Measurements from ENCODE around the gene MTARC2. TPM values are rescaled to one million over a fixed set of nuclear protein-coding genes. Genes with fewer than 3 reads are reported as not detected.
"Not testable (repeated sequence)": the region's sequence is repeated elsewhere in the genome, so short reads cannot be mapped to it uniquely, and the experiment has no call there.

Gene MTARC2
- total and polyA plus RNA-seq, 2 donors, result 1.6 to 9.5 TPM

GRCh38 chr1:220726634-220727033 is 21.5 kb upstream of the MTARC2 start:
- Histone ChIP-seq H3K9me3 (ENCODE audit: control insufficient read depth in 2 of 2, insufficient read depth in 1 of 2, low read length in 1 of 2) (no peaks in the 10 kb centered on the region), H3K36me3 (ENCODE audit: control insufficient read depth in 2 of 2, insufficient read depth in 2 of 2, low read length in 1 of 2) (no peaks in the 10 kb centered on the region), H3K27me3 (ENCODE audit: control insufficient read depth in 2 of 2, insufficient read depth in 1 of 2, low read length in 1 of 2) (no peaks in the 10 kb centered on the region), H3K4me1 (ENCODE audit: control insufficient read depth in 2 of 2, insufficient read depth in 2 of 2, low read length in 2 of 2) (no peaks in the 10 kb centered on the region), H3K4me3 (ENCODE audit: low read length in 2 of 2) (no peak overlapping the region), H3K27ac (ENCODE audit: low read depth in 1 of 2, low read length in 1 of 2) (no peak overlapping the region)
- DNase-seq (ENCODE audit: low read depth in 6 of 9, low spot score in 9 of 9), result no peak
- WGBS, result 94% methylated on average over 3 of the region's 3 CpGs

DNA sequence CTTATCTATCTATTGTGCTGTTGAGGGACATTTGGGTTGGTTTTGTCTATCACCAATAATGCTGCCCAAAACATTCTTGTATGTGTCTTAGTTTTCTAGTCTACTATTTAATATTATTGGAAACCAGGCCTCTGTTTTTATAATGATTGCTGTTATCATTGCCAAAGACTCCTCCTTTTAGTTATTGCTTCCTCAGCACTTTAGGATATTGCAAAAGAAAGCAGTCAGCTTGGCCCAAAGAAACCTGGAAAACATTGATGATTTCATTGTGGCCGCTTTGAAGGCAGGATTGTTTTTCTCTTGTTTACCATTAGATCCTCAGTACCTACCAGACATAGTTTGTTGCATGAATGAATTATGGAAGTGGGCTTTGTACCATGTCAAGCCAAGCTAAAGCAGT is 20.6 kb upstream of the MTARC2 start:
- Histone ChIP-seq H3K9me3 (ENCODE audit: control insufficient read depth in 2 of 2, insufficient read depth in 1 of 2, low read length in 1 of 2) (no peaks in the 10 kb centered on the region), H3K27me3 (ENCODE audit: control insufficient read depth in 2 of 2, insufficient read depth in 1 of 2, low read length in 1 of 2) (no peaks in the 10 kb centered on the region), H3K4me3 (ENCODE audit: low read length in 2 of 2) (no peak overlapping the region), H3K36me3 (ENCODE audit: control insufficient read depth in 2 of 2, insufficient read depth in 2 of 2, low read length in 1 of 2) (no peaks in the 10 kb centered on the region), H3K4me1 (ENCODE audit: control insufficient read depth in 2 of 2, insufficient read depth in 2 of 2, low read length in 2 of 2) (peaks cover 0 to under 1% of the 10 kb centered on the region in 2 donors), H3K27ac (ENCODE audit: low read depth in 1 of 2, low read length in 1 of 2) (no peak overlapping the region)
- WGBS, result 96% methylated on average over 1 of the region's 1 CpG
- DNase-seq (ENCODE audit: low read depth in 6 of 9, low spot score in 9 of 9), result no peak

DNA sequence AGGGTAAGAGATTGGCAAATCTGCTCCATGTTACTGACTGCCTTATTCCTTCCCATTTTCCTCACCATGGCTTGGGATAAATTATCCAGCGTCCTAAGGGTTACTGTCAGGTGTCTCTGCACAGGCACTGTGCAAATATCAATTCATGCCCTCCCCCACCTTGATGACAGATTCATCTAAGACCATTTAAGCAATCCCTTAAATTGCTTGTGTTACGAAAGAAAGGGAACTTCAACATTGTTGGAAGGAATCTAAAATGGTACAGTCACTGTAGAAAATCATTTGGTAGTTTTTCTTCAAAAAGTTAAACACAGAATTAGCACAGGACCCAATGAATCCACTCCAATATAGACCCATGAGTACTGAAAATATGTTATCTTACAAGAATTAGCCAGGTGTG is 17.6 kb upstream of the MTARC2 start:
- WGBS, result 86% methylated on average over 2 of the region's 2 CpGs
- peaks cover 0 to 5% of the 10 kb centered on the region in 2 donors for H3K4me1 ChIP-seq (ENCODE audit: control insufficient read depth in 2 of 2, insufficient read depth in 2 of 2, low read length in 2 of 2)
- no peak for DNase-seq (ENCODE audit: low read depth in 6 of 9, low spot score in 9 of 9)
- no peak overlapping the region for H3K27ac ChIP-seq (ENCODE audit: low read depth in 1 of 2, low read length in 1 of 2)
- no peak overlapping the region for H3K4me3 ChIP-seq (ENCODE audit: low read length in 2 of 2)
- no peaks in the 10 kb centered on the region for H3K9me3 ChIP-seq (ENCODE audit: control insufficient read depth in 2 of 2, insufficient read depth in 1 of 2, low read length in 1 of 2)
- H3K27me3 ChIP-seq (ENCODE audit: control insufficient read depth in 2 of 2, insufficient read depth in 1 of 2, low read length in 1 of 2), result no peaks in the 10 kb centered on the region
- H3K36me3 ChIP-seq (ENCODE audit: control insufficient read depth in 2 of 2, insufficient read depth in 2 of 2, low read length in 1 of 2), result no peaks in the 10 kb centered on the region

GRCh38 chr1:220732137-220732536 is 16.0 kb upstream of the MTARC2 start:
- Histone ChIP-seq H3K27ac (ENCODE audit: low read depth in 1 of 2, low read length in 1 of 2) (no peak overlapping the region), H3K4me3 (ENCODE audit: low read length in 2 of 2) (no peak overlapping the region), H3K4me1 (ENCODE audit: control insufficient read depth in 2 of 2, insufficient read depth in 2 of 2, low read length in 2 of 2) (peaks cover 0 to 5% of the 10 kb centered on the region in 2 donors), H3K27me3 (ENCODE audit: control insufficient read depth in 2 of 2, insufficient read depth in 1 of 2, low read length in 1 of 2) (no peaks in the 10 kb centered on the region), H3K36me3 (ENCODE audit: control insufficient read depth in 2 of 2, insufficient read depth in 2 of 2, low read length in 1 of 2) (no peaks in the 10 kb centered on the region), H3K9me3 (ENCODE audit: control insufficient read depth in 2 of 2, insufficient read depth in 1 of 2, low read length in 1 of 2) (no peaks in the 10 kb centered on the region)
- 77% methylated on average over 3 of the region's 3 CpGs for WGBS
- DNase-seq (ENCODE audit: low read depth in 6 of 9, low spot score in 9 of 9), result no peak

GRCh38 chr1:220732621-220733020 is 15.5 kb upstream of the MTARC2 start:
- no peaks in the 10 kb centered on the region for H3K27me3 ChIP-seq (ENCODE audit: control insufficient read depth in 2 of 2, insufficient read depth in 1 of 2, low read length in 1 of 2)
- no peak overlapping the region for H3K4me3 ChIP-seq (ENCODE audit: low read length in 2 of 2)
- no peaks in the 10 kb centered on the region for H3K36me3 ChIP-seq (ENCODE audit: control insufficient read depth in 2 of 2, insufficient read depth in 2 of 2, low read length in 1 of 2)
- peaks cover 0 to 5% of the 10 kb centered on the region in 2 donors for H3K4me1 ChIP-seq (ENCODE audit: control insufficient read depth in 2 of 2, insufficient read depth in 2 of 2, low read length in 2 of 2)
- no peak for DNase-seq (ENCODE audit: low read depth in 6 of 9, low spot score in 9 of 9)
- WGBS, result 87% methylated on average over 7 of the region's 7 CpGs
- H3K9me3 ChIP-seq (ENCODE audit: control insufficient read depth in 2 of 2, insufficient read depth in 1 of 2, low read length in 1 of 2), result no peaks in the 10 kb centered on the region
- H3K27ac ChIP-seq (ENCODE audit: low read depth in 1 of 2, low read length in 1 of 2), result no peak overlapping the region

- peak; percentile 16 to 66 (median 19) for DNase-seq (ENCODE audit: low read depth in 6 of 9, low spot score in 9 of 9)
- H3K27me3 ChIP-seq (ENCODE audit: control insufficient read depth in 2 of 2, insufficient read depth in 1 of 2, low read length in 1 of 2), result no peaks in the 10 kb centered on the region
- H3K27ac ChIP-seq (ENCODE audit: low read depth in 1 of 2, low read length in 1 of 2), result no peak overlapping the region
- no peaks in the 10 kb centered on the region for H3K9me3 ChIP-seq (ENCODE audit: control insufficient read depth in 2 of 2, insufficient read depth in 1 of 2, low read length in 1 of 2)
- H3K4me3 ChIP-seq (ENCODE audit: low read length in 2 of 2), result no peak overlapping the region
- peaks cover 0 to 5% of the 10 kb centered on the region in 2 donors for H3K4me1 ChIP-seq (ENCODE audit: control insufficient read depth in 2 of 2, insufficient read depth in 2 of 2, low read length in 2 of 2)
- whole genome bisulfite sequencing, result 7% methylated on average over 15 of the region's 15 CpGs
- H3K36me3 ChIP-seq (ENCODE audit: control insufficient read depth in 2 of 2, insufficient read depth in 2 of 2, low read length in 1 of 2), result no peaks in the 10 kb centered on the region
Observed at GRCh38 chr1:220733086-220733601, 15.0 kb upstream of the MTARC2 start.

DNA sequence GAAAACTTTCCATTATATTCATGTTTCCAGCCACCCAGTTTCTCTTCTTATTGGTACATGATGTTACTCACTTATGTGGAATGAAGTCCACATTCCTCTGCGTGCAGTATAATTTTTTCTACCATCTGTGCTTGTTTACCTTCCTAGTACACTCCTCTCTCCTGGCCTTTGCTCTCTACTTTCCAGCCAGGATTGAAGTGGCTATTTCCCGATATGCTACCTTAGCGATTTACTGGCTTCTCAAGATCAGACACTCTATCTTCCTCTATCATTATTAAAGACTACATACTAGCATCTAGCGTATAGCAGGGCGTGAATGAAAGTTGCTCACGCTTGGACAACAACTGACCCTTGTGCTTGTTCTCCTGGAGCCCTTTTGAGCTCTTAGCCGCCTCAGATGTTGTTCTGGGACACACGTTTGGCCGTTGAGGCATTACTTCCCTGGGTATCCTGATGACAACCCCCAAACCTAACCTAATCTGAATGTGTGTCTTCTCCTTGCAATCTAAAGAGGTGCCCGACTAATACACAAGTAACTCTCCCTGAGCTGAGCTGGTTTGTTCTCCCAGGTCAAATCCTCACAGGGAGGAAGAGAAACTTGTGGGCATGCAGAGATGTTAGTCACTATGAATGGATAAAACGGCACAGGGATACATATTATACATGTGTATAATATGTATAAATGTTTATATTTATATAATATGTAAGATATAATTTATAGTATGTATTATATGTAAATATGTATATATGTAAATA is 13.4 kb upstream of the MTARC2 start:
- Histone ChIP-seq H3K4me1 (ENCODE audit: control insufficient read depth in 2 of 2, insufficient read depth in 2 of 2, low read length in 2 of 2) (peaks cover 0 to 5% of the 10 kb centered on the region in 2 donors), H3K27me3 (ENCODE audit: control insufficient read depth in 2 of 2, insufficient read depth in 1 of 2, low read length in 1 of 2) (no peaks in the 10 kb centered on the region), H3K9me3 (ENCODE audit: control insufficient read depth in 2 of 2, insufficient read depth in 1 of 2, low read length in 1 of 2) (no peaks in the 10 kb centered on the region), H3K27ac (ENCODE audit: low read depth in 1 of 2, low read length in 1 of 2) (no peak overlapping the region), H3K36me3 (ENCODE audit: control insufficient read depth in 2 of 2, insufficient read depth in 2 of 2, low read length in 1 of 2) (no peaks in the 10 kb centered on the region), H3K4me3 (ENCODE audit: low read length in 2 of 2) (no peak overlapping the region)
- no peak for DNase-seq (ENCODE audit: low read depth in 6 of 9, low spot score in 9 of 9)
- 97% methylated on average over 11 of the region's 11 CpGs for WGBS

GRCh38 chr1:220736283-220736682 is 11.8 kb upstream of the MTARC2 start:
- not testable (repeated sequence) for H3K9me3 ChIP-seq (ENCODE audit: control insufficient read depth in 2 of 2, insufficient read depth in 1 of 2, low read length in 1 of 2); H3K36me3 ChIP-seq (ENCODE audit: control insufficient read depth in 2 of 2, insufficient read depth in 2 of 2, low read length in 1 of 2); H3K27me3 ChIP-seq (ENCODE audit: control insufficient read depth in 2 of 2, insufficient read depth in 1 of 2, low read length in 1 of 2); H3K27ac ChIP-seq (ENCODE audit: low read depth in 1 of 2, low read length in 1 of 2); H3K4me1 ChIP-seq (ENCODE audit: control insufficient read depth in 2 of 2, insufficient read depth in 2 of 2, low read length in 2 of 2); H3K4me3 ChIP-seq (ENCODE audit: low read length in 2 of 2); DNase-seq (ENCODE audit: low read depth in 6 of 9, low spot score in 9 of 9)
- 97% methylated on average over 7 of the region's 7 CpGs for WGBS

DNA sequence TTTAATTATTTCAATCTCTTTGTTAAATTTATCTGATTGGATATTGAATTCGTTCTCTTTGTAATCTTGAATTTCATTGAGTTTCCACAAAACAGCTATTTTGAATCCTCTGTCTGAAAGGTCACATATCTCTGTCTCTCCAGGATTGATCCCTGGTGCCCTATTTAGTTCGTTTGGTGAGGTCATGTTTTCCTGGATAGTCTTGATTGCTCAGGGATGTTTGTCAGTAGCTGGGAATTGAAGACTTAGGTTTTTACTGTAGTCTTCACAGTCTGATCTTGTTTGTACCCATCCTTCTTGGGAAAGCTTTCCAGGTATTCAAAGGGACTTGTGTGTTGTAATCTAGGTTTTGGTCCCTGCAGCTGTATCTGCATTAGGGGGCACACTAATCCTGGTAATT is 6.8 kb upstream of the MTARC2 start:
- Histone ChIP-seq H3K27me3 (ENCODE audit: control insufficient read depth in 2 of 2, insufficient read depth in 1 of 2, low read length in 1 of 2) (peaks cover 0 to 6% of the 10 kb centered on the region in 2 donors), H3K27ac (ENCODE audit: low read depth in 1 of 2, low read length in 1 of 2) (no peak overlapping the region), H3K4me1 (ENCODE audit: control insufficient read depth in 2 of 2, insufficient read depth in 2 of 2, low read length in 2 of 2) (no peaks in the 10 kb centered on the region), H3K4me3 (ENCODE audit: low read length in 2 of 2) (no peak overlapping the region), H3K36me3 (ENCODE audit: control insufficient read depth in 2 of 2, insufficient read depth in 2 of 2, low read length in 1 of 2) (no peaks in the 10 kb centered on the region), H3K9me3 (ENCODE audit: control insufficient read depth in 2 of 2, insufficient read depth in 1 of 2, low read length in 1 of 2) (no peaks in the 10 kb centered on the region)
- no peak for DNase-seq (ENCODE audit: low read depth in 6 of 9, low spot score in 9 of 9)
- WGBS, result 60% methylated on average over 2 of the region's 2 CpGs

Data from thymus (tissue), 11 donors.